B cell (primary cell): ENCODE measurements around the gene SYNC. TPM values are rescaled to one million over a fixed set of nuclear protein-coding genes. Genes with fewer than 3 reads are reported as not detected.

Experiments
- ATAC-seq: fragments of 200-7000 bp; cut with Tn5 transposase; one replicate; pipeline ENCODE4 v1.10.0; 2021; ENCODE audit warnings: low read depth, mild to moderate bottlenecking, moderate number of reproducible peaks, moderate library complexity
- CTCF ChIA-PET: fragments of 350-600 bp; sonication (Branson Sonifier 250); formaldehyde crosslinking; loops from one replicate; lab custom pipeline; 2021; ENCODE audit warnings: antibody characterized with exemption, inconsistent platforms; lab: Charles Lee
- POLR2A ChIA-PET: fragments of 350-600 bp; sonication (Branson Sonifier 250); formaldehyde crosslinking; loops from one replicate; lab custom pipeline; 2021; ENCODE audit warnings: antibody characterized with exemption; lab: Charles Lee
- DNase-seq: peaks from one replicate; pipeline ENCODE4 v3.0.0; 2013
- H2AFZ ChIP-seq: 2 replicates; pipeline ENCODE4 v1.6.1; 2012; ENCODE audit warnings: mild to moderate bottlenecking, low read depth, low read length; ENCODE audit not compliant: insufficient read depth, poor library complexity, severe bottlenecking
- H3K27ac ChIP-seq, 2 donors: 1 replicate in 1 of 2; 2 replicates in 1 of 2; pipeline ENCODE4 v1.5.1; 2012 to 2013; ENCODE audit warnings: low read length in 2 of 2, mild to moderate bottlenecking in 2 of 2, moderate library complexity in 1 of 2
- H3K27me3 ChIP-seq, 4 experiments: fragments of 200-600 bp in 1 of 4; sonication (generic) in 1 of 4; replicated peaks in 1 of 4; 1 replicate in 2 of 4; 2 replicates in 2 of 4; pipeline versions ENCODE4 v1.6.1 to v1.7.0; 2013 to 2016; ENCODE audit warnings: low read length in 3 of 4, mild to moderate bottlenecking in 2 of 4, mixed read lengths in 1 of 4, moderate library complexity in 1 of 4; ENCODE audit not compliant: insufficient read depth in 4 of 4, control insufficient read depth in 3 of 4; ENCODE audit errors: control extremely low read depth in 1 of 4
- H3K36me3 ChIP-seq, 2 experiments: replicated peaks in 1 of 2; 1 replicate in 1 of 2; 2 replicates in 1 of 2; pipeline versions ENCODE4 v1.6.1 to v1.7.1; 2013; ENCODE audit warnings: low read length in 1 of 2; ENCODE audit not compliant: insufficient read depth in 2 of 2, control insufficient read depth in 1 of 2; ENCODE audit errors: control extremely low read depth in 1 of 2, extremely low read depth in 1 of 2
- H3K4me1 ChIP-seq, 2 donors: fragments of 200-600 bp in 1 of 2; sonication (generic) in 1 of 2; 1 replicate in 1 of 2; 2 replicates in 1 of 2; pipeline versions ENCODE4 v1.5.1 to v1.6.1; 2013 to 2017; ENCODE audit warnings: low read length in 2 of 2; ENCODE audit not compliant: control insufficient read depth in 2 of 2, insufficient read depth in 2 of 2
- H3K4me2 ChIP-seq: replicated peaks from 2 replicates; pipeline ENCODE3; 2012; ENCODE audit warnings: mild to moderate bottlenecking, low read depth, low read length; ENCODE audit not compliant: poor library complexity, severe bottlenecking
- H3K4me3 ChIP-seq, 5 experiments: fragments of 200-600 bp in 1 of 5; sonication (generic) in 1 of 5; 1 replicate in 3 of 5; 2 replicates in 2 of 5; pipeline versions ENCODE4 v1.5.1 to v1.7.0; 2011 to 2016; ENCODE audit warnings: low read length in 4 of 5, mild to moderate bottlenecking in 4 of 5, low read depth in 2 of 5, control low read depth in 1 of 5, moderate library complexity in 1 of 5; ENCODE audit not compliant: insufficient read depth in 1 of 5; ENCODE audit errors: control extremely low read depth in 1 of 5, extremely low read depth in 1 of 5
- H3K79me2 ChIP-seq: fragments of 200-600 bp; sonication (generic); one replicate; pipeline ENCODE4 v1.6.0; 2016; ENCODE audit warnings: low read length; ENCODE audit not compliant: control insufficient read depth, insufficient read depth
- H3K9ac ChIP-seq: fragments of 200-600 bp; sonication (generic); 2 replicates; pipeline ENCODE4 v1.6.1; 2017; ENCODE audit warnings: mild to moderate bottlenecking, low read length, moderate library complexity
- H3K9me3 ChIP-seq, 3 donors: one replicate each; pipeline versions ENCODE4 v1.6.1 to v1.7.1; 2013; ENCODE audit warnings: low read length in 2 of 3; ENCODE audit not compliant: control insufficient read depth in 2 of 3, insufficient read depth in 1 of 3; ENCODE audit errors: control extremely low read depth in 1 of 3
- H4K20me1 ChIP-seq: 2 replicates; pipeline ENCODE4 v1.6.0; 2012; ENCODE audit warnings: mild to moderate bottlenecking, low read length; ENCODE audit not compliant: insufficient read depth, control insufficient read depth, poor library complexity, severe bottlenecking
- H3K27ac Mint-ChIP-seq: one replicate; pipeline ENCODE4 v1.8.0; 2021; ENCODE audit warnings: mixed read lengths
- H3K27me3 Mint-ChIP-seq: one replicate; pipeline ENCODE4 v1.8.0; 2021; ENCODE audit warnings: mixed read lengths
- H3K4me1 Mint-ChIP-seq: one replicate; pipeline ENCODE4 v1.8.0; 2021; ENCODE audit warnings: mixed read lengths
- H3K4me3 Mint-ChIP-seq: one replicate; pipeline ENCODE4 v1.8.0; 2021; ENCODE audit warnings: mixed read lengths
- H3K9me3 Mint-ChIP-seq: one replicate; pipeline ENCODE4 v1.8.0; 2022; ENCODE audit warnings: mixed read lengths; ENCODE audit not compliant: insufficient read depth
- CTCF ChIP-seq: fragments of 200-600 bp; IDR thresholded peaks from one replicate; pipeline ENCODE4 v1.8.0; 2022; ENCODE audit warnings: antibody characterized with exemption, mild to moderate bottlenecking
- EZH2 ChIP-seq: IDR thresholded peaks from 2 replicates; pipeline ENCODE4 v1.6.1; 2012; ENCODE audit warnings: borderline replicate concordance, low read depth, mild to moderate bottlenecking, moderate library complexity, low read length; ENCODE audit not compliant: insufficient read depth, poor library complexity, severe bottlenecking
- WGBS: methylation state at CpG from one replicate; pipeline ENCODE4 v1.1.5; 2013; ENCODE audit warnings: missing lambda C conversion rate; ENCODE audit not compliant: insufficient coverage; 5-methylcytosine and 5-hydroxymethylcytosine counted together
- intact Hi-C: fragments of 100-400 bp; cut with micrococcal nuclease; formaldehyde crosslinking; loops from one replicate; pipeline ENCODE4 v1.10.0; 2022
- polyA plus RNA-seq: library from polyadenylated mRNA; depleted of rRNA; stranded (reverse); fragments of >200 nt; gene quantifications from 2 replicates; pipeline ENCODE4 v1.2.3, GENCODE V29; 2012
- total RNA-seq, 2 donors: library from RNA; stranded (reverse); fragments of 120-200 nt in 1 of 2; gene quantifications; 1 replicate in 1 of 2; 2 replicates in 1 of 2; pipeline versions ENCODE4 v1.2.3 to v1.2.4, GENCODE V29; 2013 to 2022

SYNC gene
- total and polyA plus RNA-seq, 2 donors (not counting 1 experiment from before 2014, with no cell fraction given) = not detected

GRCh38 chr1:32717503-32717902 lies 14.9 kb upstream of the SYNC start:
- Histone ChIP-seq H3K4me2 (no peak overlapping the region), H3K9me3 (peaks cover 0 to 6% (median 0%) of the 10 kb centered on the region in 3 donors), H3K79me2 (no peaks in the 10 kb centered on the region), H3K36me3 (no peaks in the 10 kb centered on the region), H3K27me3 (peaks cover 0 to 27% (median 6%) of the 10 kb centered on the region in 4 experiments), H4K20me1 (no peaks in the 10 kb centered on the region), H3K27ac (no peak overlapping the region), H3K4me3 (no peak overlapping the region), H3K9ac (no peak overlapping the region), H3K4me1 (peaks cover 0 to 6% of the 10 kb centered on the region in 2 donors), H2AFZ (no peak overlapping the region)
- Mint-ChIP-seq H3K9me3 (no peaks in the 10 kb centered on the region), H3K27ac (no peak overlapping the region), H3K4me1 (peaks cover 4% of the 10 kb centered on the region), H3K27me3 (peaks cover 20% of the 10 kb centered on the region), H3K4me3 (no peak overlapping the region)
- CTCF ChIA-PET = no interaction called here
- intact Hi-C loops = no loop called here
- POLR2A ChIA-PET = no interaction called here
- 91% methylated on average over 3 of the region's 4 CpGs for WGBS
- TF ChIP-seq CTCF (no peak), EZH2 (no peak)
- ATAC-seq (no peak), DNase-seq (no peak)

- H3K27me3 ChIP-seq = peaks cover 0 to 27% (median 3%) of the 10 kb centered on the region in 4 experiments
- no peak overlapping the region for H3K4me3 ChIP-seq
- Mint-ChIP-seq H3K4me1 (peaks cover 7% of the 10 kb centered on the region), H3K27me3 (peaks cover 16% of the 10 kb centered on the region), H3K27ac (no peak overlapping the region), H3K4me3 (no peak overlapping the region), H3K9me3 (no peaks in the 10 kb centered on the region)
- peaks cover 0 to 6% (median 0%) of the 10 kb centered on the region in 3 donors for H3K9me3 ChIP-seq
- peak; percentile 46 for ATAC-seq
- peak; percentile 48 for DNase-seq
- TF ChIP-seq CTCF = no peak
- TF ChIP-seq EZH2 = no peak
- H4K20me1 ChIP-seq = no peaks in the 10 kb centered on the region
- ChIA-PET POLR2A (no interaction called here), CTCF (interaction anchor here (1.0 to 1.7 kb wide), 2 partner anchors 11 to 155 kb away, joined by 3 to 4 read pairs; no protein-coding TSS in a partner anchor)
- H3K4me2 ChIP-seq = peak overlapping the region; percentile 8
- H3K4me1 ChIP-seq = peaks cover 6 to 13% of the 10 kb centered on the region in 2 donors
- H3K79me2 ChIP-seq = no peaks in the 10 kb centered on the region
- H2AFZ ChIP-seq = peak overlapping the region; percentile 46
- WGBS = 29% methylated on average over 9 of the region's 9 CpGs
- intact Hi-C loops = no loop called here
- H3K36me3 ChIP-seq = no peaks in the 10 kb centered on the region
- H3K9ac ChIP-seq = no peak overlapping the region
- H3K27ac ChIP-seq = no peak overlapping the region
Observed at GRCh38 chr1:32716312-32717148, 14.0 kb upstream of the SYNC start.
